Upper lobe of right lung (tissue), 1 donor: Measurements from ENCODE around the gene PLSCR3. TPM values are rescaled to one million over a fixed set of nuclear protein-coding genes. Genes with fewer than 3 reads are reported as not detected.

ENCODE experiments used
- ATAC-seq: fragments of 200-7000 bp; cut with Tn5 transposase; one replicate; pipeline ENCODE4 v1.9.1; 2020; ENCODE audit warnings: mild to moderate bottlenecking, moderate library complexity
- DNase-seq: peaks from one replicate; pipeline ENCODE4 v3.0.0-alpha.2; 2020
- H3K27ac ChIP-seq: fragments of 200-600 bp; one replicate; pipeline ENCODE4 v1.8.0; 2022
- H3K27me3 ChIP-seq: fragments of 200-600 bp; one replicate; pipeline ENCODE4 v1.8.0; 2022; ENCODE audit warnings: mild to moderate bottlenecking
- H3K36me3 ChIP-seq: fragments of 200-600 bp; one replicate; pipeline ENCODE4 v1.8.0; 2022
- H3K4me1 ChIP-seq: fragments of 200-600 bp; one replicate; pipeline ENCODE4 v1.8.0; 2022
- H3K4me3 ChIP-seq: fragments of 200-600 bp; one replicate; pipeline ENCODE4 v1.8.0; 2022; ENCODE audit warnings: mild to moderate bottlenecking
- H3K9me3 ChIP-seq: fragments of 200-600 bp; one replicate; pipeline ENCODE4 v1.8.0; 2022
- intact Hi-C: fragments of 100-400 bp; cut with DNase I; formaldehyde crosslinking; loops from one replicate; pipeline ENCODE4 v1.11.0; 2022
- total RNA-seq: library from RNA; stranded (reverse); fragmentation: NEBNext Ultra II Directional; extraction: Animal tissue kit (Norgen Biotek cat#: 25700); gene quantifications from one replicate; pipeline ENCODE4 v1.2.1, GENCODE V29; 2021
- TF ChIP-seq, protein P1 (sequence below): fragments of 200-600 bp; IDR thresholded peaks from one replicate; pipeline ENCODE4 v1.8.0; 2022; ENCODE audit warnings: antibody characterized with exemption
- donor health status: DM: no; HTN: yes; CAD: no; lungs with severe emphysema.

Gene PLSCR3
- total RNA-seq, 1 donor from 2014 or later: 30.3 TPM

DNA sequence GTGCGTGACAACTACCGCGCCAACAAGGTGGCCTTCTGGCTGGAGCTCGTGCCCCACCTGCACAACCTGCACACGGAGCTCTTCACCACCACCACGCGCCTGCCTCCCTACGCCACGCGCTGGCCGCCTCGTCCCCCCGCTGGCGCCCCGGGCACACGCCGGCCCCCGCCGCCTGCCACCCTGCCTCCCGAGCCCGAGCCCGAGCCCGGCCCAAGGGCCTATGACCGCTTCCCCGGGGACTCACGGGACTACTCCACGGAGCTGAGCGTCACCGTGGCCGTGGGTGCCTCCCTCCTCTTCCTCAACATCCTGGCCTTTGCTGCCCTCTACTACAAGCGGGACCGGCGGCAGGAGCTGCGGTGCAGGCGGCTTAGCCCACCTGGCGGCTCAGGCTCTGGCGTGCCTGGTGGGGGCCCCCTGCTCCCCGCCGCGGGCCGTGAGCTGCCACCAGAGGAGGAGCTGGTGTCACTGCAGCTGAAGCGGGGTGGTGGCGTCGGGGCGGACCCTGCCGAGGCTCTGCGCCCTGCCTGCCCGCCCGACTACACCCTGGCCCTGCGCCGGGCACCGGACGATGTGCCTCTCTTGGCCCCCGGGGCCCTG lies 22.8 kb upstream of the PLSCR3 start:
- ATAC-seq: no peak
- TF ChIP-seq, protein P1, sequence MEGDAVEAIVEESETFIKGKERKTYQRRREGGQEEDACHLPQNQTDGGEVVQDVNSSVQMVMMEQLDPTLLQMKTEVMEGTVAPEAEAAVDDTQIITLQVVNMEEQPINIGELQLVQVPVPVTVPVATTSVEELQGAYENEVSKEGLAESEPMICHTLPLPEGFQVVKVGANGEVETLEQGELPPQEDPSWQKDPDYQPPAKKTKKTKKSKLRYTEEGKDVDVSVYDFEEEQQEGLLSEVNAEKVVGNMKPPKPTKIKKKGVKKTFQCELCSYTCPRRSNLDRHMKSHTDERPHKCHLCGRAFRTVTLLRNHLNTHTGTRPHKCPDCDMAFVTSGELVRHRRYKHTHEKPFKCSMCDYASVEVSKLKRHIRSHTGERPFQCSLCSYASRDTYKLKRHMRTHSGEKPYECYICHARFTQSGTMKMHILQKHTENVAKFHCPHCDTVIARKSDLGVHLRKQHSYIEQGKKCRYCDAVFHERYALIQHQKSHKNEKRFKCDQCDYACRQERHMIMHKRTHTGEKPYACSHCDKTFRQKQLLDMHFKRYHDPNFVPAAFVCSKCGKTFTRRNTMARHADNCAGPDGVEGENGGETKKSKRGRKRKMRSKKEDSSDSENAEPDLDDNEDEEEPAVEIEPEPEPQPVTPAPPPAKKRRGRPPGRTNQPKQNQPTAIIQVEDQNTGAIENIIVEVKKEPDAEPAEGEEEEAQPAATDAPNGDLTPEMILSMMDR: no peak
- H3K36me3 ChIP-seq: no peaks in the 10 kb centered on the region

DNA sequence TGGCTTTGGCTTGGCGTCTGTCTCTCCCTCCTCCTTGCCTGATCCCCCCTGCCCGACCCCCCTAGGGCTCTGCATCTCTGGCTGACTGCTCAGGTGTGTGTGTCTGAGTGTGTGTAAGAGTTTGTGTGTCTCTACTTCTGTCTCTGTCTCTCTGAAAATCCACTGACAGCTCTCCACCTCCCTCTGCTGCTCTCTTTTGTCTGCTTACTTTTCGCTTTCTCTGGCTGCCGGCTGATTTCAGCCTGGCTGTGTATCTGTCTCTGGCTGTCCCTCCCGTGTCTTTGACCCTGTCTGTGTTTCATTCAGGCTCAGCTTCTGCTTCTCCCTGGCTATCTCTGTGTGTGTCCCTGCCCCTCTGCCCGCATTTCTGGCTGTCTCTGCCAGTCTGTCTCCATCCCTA lies 22.0 kb upstream of the PLSCR3 start:
- TF ChIP-seq, protein P1: no peak
- H3K4me1 ChIP-seq: no peaks in the 10 kb centered on the region
- ATAC-seq: no peak
- intact Hi-C loops: no loop called here
- no peaks in the 10 kb centered on the region for H3K9me3 ChIP-seq
- no peaks in the 10 kb centered on the region for H3K36me3 ChIP-seq
- H3K4me3 ChIP-seq: no peak overlapping the region
- DNase-seq: no peak
- H3K27me3 ChIP-seq: no peaks in the 10 kb centered on the region
- H3K27ac ChIP-seq: no peak overlapping the region

More for the DNA sequence above, 22.8 kb upstream of the PLSCR3 start:
- no peaks in the 10 kb centered on the region for H3K9me3 ChIP-seq
- no peaks in the 10 kb centered on the region for H3K27me3 ChIP-seq
- intact Hi-C loops: no loop called here
- H3K4me1 ChIP-seq: no peaks in the 10 kb centered on the region
- DNase-seq: no peak
- H3K4me3 ChIP-seq: no peak overlapping the region
- H3K27ac ChIP-seq: no peak overlapping the region

DNA sequence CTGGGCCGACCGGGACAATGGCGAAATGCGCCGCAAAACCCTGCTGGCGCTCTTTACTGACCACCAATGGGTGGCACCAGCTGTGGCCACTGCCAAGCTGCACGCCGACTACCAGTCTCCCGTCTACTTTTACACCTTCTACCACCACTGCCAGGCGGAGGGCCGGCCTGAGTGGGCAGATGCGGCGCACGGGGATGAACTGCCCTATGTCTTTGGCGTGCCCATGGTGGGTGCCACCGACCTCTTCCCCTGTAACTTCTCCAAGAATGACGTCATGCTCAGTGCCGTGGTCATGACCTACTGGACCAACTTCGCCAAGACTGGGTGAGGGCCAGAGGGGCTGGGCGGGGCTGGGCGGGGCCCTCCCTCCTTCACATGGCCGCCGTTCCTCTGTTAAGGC lies 21.5 kb upstream of the PLSCR3 start:
- H3K9me3 ChIP-seq: no peaks in the 10 kb centered on the region
- H3K27ac ChIP-seq: no peak overlapping the region
- DNase-seq: no peak
- no peaks in the 10 kb centered on the region for H3K4me1 ChIP-seq
- intact Hi-C loops: no loop called here
- no peak overlapping the region for H3K4me3 ChIP-seq
- no peaks in the 10 kb centered on the region for H3K36me3 ChIP-seq
- no peaks in the 10 kb centered on the region for H3K27me3 ChIP-seq
- TF ChIP-seq, protein P1: no peak
- no peak for ATAC-seq

DNA sequence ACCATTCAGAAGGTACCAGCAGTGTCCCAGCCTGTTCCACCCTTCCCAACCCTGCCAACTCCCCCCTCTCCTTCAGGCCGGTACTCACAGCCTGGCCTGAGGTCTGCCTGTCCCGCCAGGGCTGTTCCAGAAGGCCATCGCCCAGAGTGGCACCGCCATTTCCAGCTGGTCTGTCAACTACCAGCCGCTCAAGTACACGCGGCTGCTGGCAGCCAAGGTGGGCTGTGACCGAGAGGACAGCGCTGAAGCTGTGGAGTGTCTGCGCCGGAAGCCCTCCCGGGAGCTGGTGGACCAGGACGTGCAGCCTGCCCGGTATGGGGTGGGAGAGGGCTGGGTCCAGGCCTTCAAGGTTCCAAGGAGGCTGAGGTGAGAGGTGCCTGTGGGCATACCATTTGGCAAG lies 20.5 kb upstream of the PLSCR3 start:
- TF ChIP-seq, protein P1: no peak

DNA sequence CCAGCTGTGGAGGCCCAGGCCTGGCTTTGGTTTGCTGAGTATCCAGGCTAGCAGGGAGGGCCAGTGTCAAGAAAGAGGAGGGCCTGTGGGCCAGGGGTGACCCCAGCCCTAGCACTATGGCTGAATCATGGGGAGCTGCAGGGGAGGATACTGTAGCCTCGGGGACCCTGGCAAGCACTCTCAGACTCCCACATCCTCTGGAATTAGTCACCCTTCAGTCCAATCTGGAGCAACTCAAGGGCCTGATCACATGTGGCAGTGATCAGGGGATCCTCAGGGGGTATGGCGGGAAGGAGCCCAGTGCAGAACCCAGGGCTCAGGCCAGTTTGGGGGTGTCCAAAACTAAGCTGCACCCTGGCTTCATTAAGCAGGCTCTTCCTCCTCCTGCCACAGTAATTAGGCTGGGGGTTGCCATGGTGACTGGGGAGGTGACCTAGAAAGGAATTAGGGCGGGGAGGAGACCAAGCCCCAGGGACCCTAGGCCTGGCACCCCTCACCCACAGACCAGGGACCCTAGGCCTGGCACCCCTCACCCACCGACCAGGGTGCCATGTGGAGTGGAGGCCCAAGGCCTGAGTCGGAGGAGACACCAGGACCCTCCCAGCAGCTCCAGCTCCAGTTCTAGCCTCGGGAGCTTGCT lies 19.1 kb upstream of the PLSCR3 start:
- intact Hi-C loops: no loop called here
- H3K4me1 ChIP-seq: no peaks in the 10 kb centered on the region
- no peak for ATAC-seq

More for the DNA sequence above, 20.5 kb upstream of the PLSCR3 start:
- Histone ChIP-seq H3K27ac (no peak overlapping the region), H3K36me3 (no peaks in the 10 kb centered on the region), H3K27me3 (no peaks in the 10 kb centered on the region), H3K9me3 (no peaks in the 10 kb centered on the region), H3K4me3 (no peak overlapping the region), H3K4me1 (no peaks in the 10 kb centered on the region)
- no peak for ATAC-seq
- intact Hi-C loops: no loop called here
- no peak for DNase-seq

More for the DNA sequence above, 19.1 kb upstream of the PLSCR3 start:
- H3K27ac ChIP-seq: no peak overlapping the region
- H3K36me3 ChIP-seq: no peaks in the 10 kb centered on the region
- H3K4me3 ChIP-seq: no peak overlapping the region
- no peaks in the 10 kb centered on the region for H3K9me3 ChIP-seq
- H3K27me3 ChIP-seq: no peaks in the 10 kb centered on the region
- DNase-seq: no peak
- TF ChIP-seq, protein P1: no peak
